Kidney (tissue), 14 donors: ENCODE results near the gene CNN1. TPM values are rescaled to one million over a fixed set of nuclear protein-coding genes. Genes with fewer than 3 reads are reported as not detected.

Source experiments
- DNase-seq, 5 donors: peaks; one replicate each; pipeline ENCODE4 v3.0.0-alpha.2; 2013 to 2020
- FAIRE-seq: peaks from 2 replicates; lab custom pipeline; 2012; peaks lifted over from hg19 to GRCh38; lab: Jason Lieb, UNC
- H3K27ac ChIP-seq, 2 donors: one replicate each; pipeline ENCODE4 v1.7.0; 2013; ENCODE audit warnings: low read depth in 2 of 2, low read length in 2 of 2, inconsistent platforms in 1 of 2
- H3K27me3 ChIP-seq: one replicate; pipeline ENCODE4 v1.7.1; 2013; ENCODE audit warnings: low read length, inconsistent platforms; ENCODE audit not compliant: control insufficient read depth, insufficient read depth
- H3K36me3 ChIP-seq, 3 donors: one replicate each; pipeline versions ENCODE4 v1.7.0 to v1.7.1; 2013; ENCODE audit warnings: low read length in 3 of 3, control low read depth in 1 of 3, inconsistent platforms in 1 of 3; ENCODE audit not compliant: insufficient read depth in 3 of 3, control insufficient read depth in 2 of 3
- H3K4me1 ChIP-seq, 3 donors: one replicate each; pipeline versions ENCODE4 v1.7.0 to v1.7.1; 2013; ENCODE audit warnings: low read length in 3 of 3, inconsistent platforms in 1 of 3, low read depth in 1 of 3; ENCODE audit not compliant: control insufficient read depth in 2 of 3, insufficient read depth in 2 of 3
- H3K4me3 ChIP-seq, 3 donors: one replicate each; pipeline versions ENCODE4 v1.7.0 to v1.8.1; 2013; ENCODE audit warnings: low read length in 3 of 3, control low read depth in 1 of 3, inconsistent platforms in 1 of 3
- H3K9ac ChIP-seq, 3 donors: one replicate each; pipeline versions ENCODE4 v1.7.0 to v1.7.1; 2013; ENCODE audit warnings: low read length in 3 of 3, control low read depth in 1 of 3, inconsistent platforms in 1 of 3
- H3K9me3 ChIP-seq, 3 donors: one replicate each; pipeline versions ENCODE4 v1.7.0 to v1.7.1; 2013; ENCODE audit warnings: low read length in 3 of 3, control low read depth in 1 of 3, inconsistent platforms in 1 of 3; ENCODE audit not compliant: control insufficient read depth in 2 of 3, insufficient read depth in 1 of 3
- intact Hi-C: fragments of 100-400 bp; cut with DNase I; formaldehyde crosslinking; loops from one replicate; pipeline ENCODE4 v1.11.1; 2022
- polyA plus RNA-seq: library from polyadenylated mRNA; stranded (reverse); fragments of 350-450 nt; fragmentation: Illumina TruSeq; extraction: RNeasy Lipid Tissue Mini Kit (QIAGEN cat#74804); gene quantifications from one replicate; pipeline ENCODE4 v1.2.3, GENCODE V29; 2014; ENCODE audit warnings: low read depth, low replicate concordance; ENCODE audit not compliant: insufficient read depth
- total RNA-seq: library from RNA; stranded (reverse); fragmentation: NEBNext Ultra II Directional; extraction: Animal tissue kit (Norgen Biotek cat#: 25700); gene quantifications from one replicate; pipeline ENCODE4 v1.2.1, GENCODE V29; 2021
- TF ChIP-seq, protein P1 (sequence below): IDR thresholded peaks from 3 replicates; pipeline ENCODE4 v1.5.1; 2012; ENCODE audit warnings: mild to moderate bottlenecking, moderate library complexity, borderline replicate concordance; ENCODE audit not compliant: insufficient read depth; ENCODE audit errors: extremely low read depth
- donor health status: control.
- donor health status: control.
- donor health status: control.
- donor health status: control.
- donor health status: control.
- donor health status: DM: yes; HTN: yes; CAD: no.
- donor health status: Normal renal cell carcinoma (clear cell type).

CNN1 gene
- total and polyA plus RNA-seq, 2 donors from 2014 or later: 42.2 to 47.8 TPM

DNA sequence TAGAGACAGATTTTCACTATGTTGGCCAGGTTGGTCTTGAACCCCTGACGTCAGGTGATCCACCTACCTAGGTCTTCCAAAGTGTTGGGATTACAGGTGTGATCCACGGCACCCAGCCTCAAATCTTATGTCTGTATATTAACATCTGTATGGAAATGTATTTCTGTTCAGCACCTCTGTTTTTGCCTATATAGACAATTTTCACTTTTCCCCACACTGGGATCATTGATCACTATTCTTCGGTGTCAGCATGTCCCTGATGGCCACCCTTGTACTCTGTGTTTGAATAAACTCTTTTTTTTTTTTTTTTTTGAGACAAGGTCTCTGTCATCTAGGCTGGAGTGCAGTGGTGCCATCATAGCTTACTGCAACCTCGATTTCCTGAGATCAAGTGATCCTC lies 55.4 kb downstream of the CNN1 start:
- DNase-seq (no peak), FAIRE-seq (no peak)
- H3K4me1 ChIP-seq: no peaks in the 10 kb centered on the region
- no peak overlapping the region for H3K4me3 ChIP-seq
- H3K27me3 ChIP-seq: no peaks in the 10 kb centered on the region
- no peaks in the 10 kb centered on the region for H3K36me3 ChIP-seq
- intact Hi-C loops: no loop called here
- no peak overlapping the region for H3K9ac ChIP-seq
- H3K9me3 ChIP-seq: no peaks in the 10 kb centered on the region
- no peak overlapping the region for H3K27ac ChIP-seq
- TF ChIP-seq, protein P1, sequence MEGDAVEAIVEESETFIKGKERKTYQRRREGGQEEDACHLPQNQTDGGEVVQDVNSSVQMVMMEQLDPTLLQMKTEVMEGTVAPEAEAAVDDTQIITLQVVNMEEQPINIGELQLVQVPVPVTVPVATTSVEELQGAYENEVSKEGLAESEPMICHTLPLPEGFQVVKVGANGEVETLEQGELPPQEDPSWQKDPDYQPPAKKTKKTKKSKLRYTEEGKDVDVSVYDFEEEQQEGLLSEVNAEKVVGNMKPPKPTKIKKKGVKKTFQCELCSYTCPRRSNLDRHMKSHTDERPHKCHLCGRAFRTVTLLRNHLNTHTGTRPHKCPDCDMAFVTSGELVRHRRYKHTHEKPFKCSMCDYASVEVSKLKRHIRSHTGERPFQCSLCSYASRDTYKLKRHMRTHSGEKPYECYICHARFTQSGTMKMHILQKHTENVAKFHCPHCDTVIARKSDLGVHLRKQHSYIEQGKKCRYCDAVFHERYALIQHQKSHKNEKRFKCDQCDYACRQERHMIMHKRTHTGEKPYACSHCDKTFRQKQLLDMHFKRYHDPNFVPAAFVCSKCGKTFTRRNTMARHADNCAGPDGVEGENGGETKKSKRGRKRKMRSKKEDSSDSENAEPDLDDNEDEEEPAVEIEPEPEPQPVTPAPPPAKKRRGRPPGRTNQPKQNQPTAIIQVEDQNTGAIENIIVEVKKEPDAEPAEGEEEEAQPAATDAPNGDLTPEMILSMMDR: no peak

DNA sequence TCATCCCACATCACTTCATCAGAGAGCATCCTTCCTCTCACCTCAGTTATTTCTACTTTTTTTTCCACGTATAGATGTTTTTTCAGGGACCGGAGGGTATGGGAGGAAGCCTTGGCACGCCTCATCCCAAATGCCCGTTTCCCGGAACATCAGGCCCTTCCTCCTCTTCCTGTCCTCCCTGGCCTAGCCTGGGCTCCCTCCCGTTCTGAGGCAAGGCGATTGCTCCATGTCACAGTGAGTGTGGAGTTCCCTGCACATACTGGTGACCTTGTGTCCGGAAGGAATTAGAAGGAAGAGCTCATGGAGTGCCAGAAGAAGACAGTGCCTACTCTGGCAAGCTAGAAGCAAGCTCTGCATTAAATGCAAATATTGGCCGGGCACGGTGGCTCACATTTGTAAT lies 57.5 kb downstream of the CNN1 start:
- FAIRE-seq (no peak), DNase-seq (peak in 1 of 5 donors; percentile 23)
- H3K4me3 ChIP-seq: no peak overlapping the region
- no peak overlapping the region for H3K27ac ChIP-seq
- no peaks in the 10 kb centered on the region for H3K27me3 ChIP-seq
- H3K36me3 ChIP-seq: peaks cover 0 to 2% (median 0%) of the 10 kb centered on the region in 3 donors
- TF ChIP-seq, protein P1: no peak
- no peaks in the 10 kb centered on the region for H3K4me1 ChIP-seq
- H3K9me3 ChIP-seq: no peaks in the 10 kb centered on the region
- intact Hi-C loops: no loop called here
- no peak overlapping the region for H3K9ac ChIP-seq

DNA sequence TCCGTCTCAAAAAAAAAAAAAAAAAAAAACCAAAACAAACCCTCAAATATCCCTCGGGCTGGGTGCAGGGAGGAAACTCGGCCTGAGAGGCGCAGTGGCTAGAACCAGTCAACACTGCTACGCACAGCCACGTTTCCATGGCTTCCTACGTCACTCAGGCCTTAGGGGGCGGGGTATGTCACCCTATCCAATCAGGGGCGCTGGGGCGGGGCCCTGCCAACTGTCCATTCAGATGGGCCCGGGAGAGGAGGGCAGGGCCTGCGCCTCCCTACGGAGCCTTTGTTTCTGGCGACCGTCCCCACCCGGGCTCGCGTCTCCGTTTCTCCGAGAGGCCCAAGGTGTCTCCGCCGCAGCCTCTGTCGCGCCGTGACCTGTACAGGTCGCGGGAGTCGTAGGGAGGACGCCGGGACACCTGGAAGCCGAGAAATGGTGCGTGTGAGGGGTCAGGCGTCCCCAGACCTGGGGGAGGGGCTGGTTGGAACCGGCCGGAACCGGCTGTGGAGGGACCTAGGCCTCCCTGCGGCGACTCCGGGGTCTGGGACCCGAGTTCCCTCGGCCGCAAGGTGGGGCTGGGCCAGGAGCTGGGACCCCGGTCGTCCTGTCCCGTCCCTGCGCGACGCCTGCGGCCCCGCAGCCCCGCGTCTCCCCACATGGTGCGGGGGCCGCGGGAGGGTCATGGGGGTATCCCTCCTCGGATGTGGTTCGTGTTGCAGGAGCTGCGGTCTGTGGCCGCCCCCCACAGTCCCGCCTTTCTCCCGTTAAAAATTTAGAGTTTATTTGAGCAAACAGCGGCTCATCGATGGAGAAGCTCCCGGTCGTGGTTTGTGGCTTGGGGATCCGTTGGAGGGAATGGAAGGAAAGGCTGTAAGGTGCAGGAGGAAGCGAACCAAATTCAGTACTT lies 58.8 kb downstream of the CNN1 start, which contains the start of gene ZNF627:
ZNF627 (plus strand) TSS at position 282 of the 901 bp plus-strand sequence; CDS start at position 427, 145 bp downstream.
- peak within 1 kb of the TSS; percentile 80 to 91 (median 85) for H3K9ac ChIP-seq
- H3K4me1 ChIP-seq: no peaks in the 10 kb centered on the region
- intact Hi-C loops: no loop called here
- no peaks in the 10 kb centered on the region for H3K9me3 ChIP-seq
- peaks cover 0 to 2% (median 0%) of the 10 kb centered on the region in 3 donors for H3K36me3 ChIP-seq
- TF ChIP-seq, protein P1: no peak
- peak; percentile 90 for FAIRE-seq
- peak; percentile 99 to 100 (median 99) for DNase-seq
- no peaks in the 10 kb centered on the region for H3K27me3 ChIP-seq
- peak within 1 kb of the TSS; percentile 81 to 96 (median 82) for H3K4me3 ChIP-seq
- H3K27ac ChIP-seq: peak within 1 kb of the TSS; percentile 98 to 99
